GM12878 (cell line): ENCODE data around the gene ACTG1. TPM values are rescaled to one million over a fixed set of nuclear protein-coding genes. Genes with fewer than 3 reads are reported as not detected.

ENCODE experiments used
- ATF3 ChIP-seq: IDR thresholded peaks from 2 replicates; pipeline ENCODE4 v1.6.1; 2011; ENCODE audit warnings: low read depth, mild to moderate bottlenecking, low read length, moderate library complexity, borderline replicate concordance; ENCODE audit errors: extremely low read depth
- BCL3 ChIP-seq: IDR thresholded peaks from 2 replicates; pipeline ENCODE4 v1.6.1; 2011; ENCODE audit warnings: borderline replicate concordance, low read depth, mild to moderate bottlenecking, moderate library complexity, low read length; ENCODE audit not compliant: insufficient read depth, poor library complexity, severe bottlenecking
- BHLHE40 ChIP-seq, 2 experiments: fragments of 450-650 bp in 1 of 2; IDR thresholded peaks; 2 replicates each; pipeline ENCODE4 v1.6.1; 2011 to 2017; ENCODE audit warnings: low read depth in 2 of 2, borderline replicate concordance in 1 of 2, improper control_type of control experiment in 1 of 2, low read length in 1 of 2, mild to moderate bottlenecking in 1 of 2
- E2F4 ChIP-seq: IDR thresholded peaks from 2 replicates; pipeline ENCODE4 v1.6.1; 2012; ENCODE audit warnings: low read depth, low read length, improper control_type of control experiment
- EED ChIP-seq: sonication (generic); IDR thresholded peaks from 2 replicates; pipeline ENCODE4 v1.6.1; 2016; ENCODE audit warnings: antibody characterized with exemption, low read depth
- ELK1 ChIP-seq: IDR thresholded peaks from 2 replicates; pipeline ENCODE4 v1.6.1; 2012; ENCODE audit warnings: low read depth, low read length, improper control_type of control experiment
- FOXM1 ChIP-seq: IDR thresholded peaks from 2 replicates; pipeline ENCODE4 v1.6.1; 2012; ENCODE audit warnings: low read depth, mild to moderate bottlenecking, inconsistent platforms, low read length, moderate library complexity
- HDAC6 ChIP-seq: fragments of 200-600 bp; sonication (generic); IDR thresholded peaks from one replicate; pipeline ENCODE4 v1.8.0; 2017; ENCODE audit warnings: antibody characterized with exemption; ENCODE audit not compliant: unreplicated experiment
- HDGF ChIP-seq: fragments of 450-650 bp; IDR thresholded peaks from 2 replicates; pipeline ENCODE4 v1.6.1; 2016; ENCODE audit warnings: antibody characterized with exemption
- HSF1 ChIP-seq: fragments of 150-350 bp; IDR thresholded peaks from 2 replicates; pipeline ENCODE4 v1.6.1; 2014; ENCODE audit warnings: mild to moderate bottlenecking, low read depth, low read length
- IRF3 ChIP-seq: fragments of 450-650 bp; IDR thresholded peaks from 2 replicates; pipeline ENCODE4 v1.6.1; 2014; ENCODE audit warnings: mild to moderate bottlenecking
- LARP7 ChIP-seq: fragments of 450-650 bp; IDR thresholded peaks from 2 replicates; pipeline ENCODE4 v1.6.1; 2017; ENCODE audit warnings: mild to moderate bottlenecking
- MAX ChIP-seq: IDR thresholded peaks from 2 replicates; pipeline ENCODE4 v1.6.1; 2012; ENCODE audit warnings: low read depth, low read length, improper control_type of control experiment
- MTA2 ChIP-seq: fragments of 450-650 bp; IDR thresholded peaks from 2 replicates; pipeline ENCODE4 v1.6.1; 2016; ENCODE audit warnings: low read depth, mild to moderate bottlenecking, moderate library complexity
- NKRF ChIP-seq: fragments of 450-650 bp; conservative IDR thresholded peaks from 2 replicates; pipeline ENCODE4 v1.6.1; 2017; ENCODE audit warnings: mild to moderate bottlenecking, moderate library complexity
- NR2C2 ChIP-seq: IDR thresholded peaks from 2 replicates; pipeline ENCODE4 v1.6.1; 2011; ENCODE audit warnings: borderline replicate concordance, low read depth; ENCODE audit not compliant: control insufficient read depth, insufficient read length
- PML ChIP-seq: IDR thresholded peaks from 2 replicates; pipeline ENCODE4 v1.6.1; 2012; ENCODE audit warnings: low read length, inconsistent platforms
- RFX5 ChIP-seq: IDR thresholded peaks from 2 replicates; pipeline ENCODE4 v1.6.1; 2011; ENCODE audit warnings: low read depth, low read length, improper control_type of control experiment
- STAT1 ChIP-seq: fragments of 450-650 bp; conservative IDR thresholded peaks from 2 replicates; pipeline ENCODE4 v1.6.1; 2014; ENCODE audit warnings: antibody characterized with exemption, mild to moderate bottlenecking
- STAT3 ChIP-seq: IDR thresholded peaks from 2 replicates; pipeline ENCODE4 v1.6.1; 2011; ENCODE audit warnings: low read depth, low read length, improper control_type of control experiment
- polyA plus RNA-seq, 11 experiments: library from polyadenylated mRNA; depleted of rRNA in 4 of 11; unstranded in 6 of 11; stranded (reverse) in 5 of 11; fragments of >200 nt; fragmentation: Nextera tagmentation in 4 of 11; fragmentation: Illumina TruSeq in 1 of 11; extraction: Ambion mirVana in 4 of 11; extraction: Trizol in 1 of 11; gene quantifications; 1 replicate in 1 of 11; 2 replicates in 10 of 11; pipeline versions ENCODE4 v1.2.1 to v1.2.3, GENCODE V29; 2011 to 2016; ENCODE audit warnings: inconsistent platforms in 2 of 11, missing spikeins in 2 of 11, low read depth in 1 of 11
- total RNA-seq, 4 experiments: library from RNA; depleted of rRNA in 3 of 4; stranded (reverse); fragments of >200 nt in 3 of 4; fragmentation: Illumina TruSeq in 1 of 4; extraction: Trizol in 1 of 4; gene quantifications; 2 replicates each; pipeline versions ENCODE4 v1.2.1 to v1.2.3, GENCODE V29; 2013 to 2021

Gene ACTG1
- total and polyA plus RNA-seq, 10 of the 15 experiments (the other 5 are each of a cell fraction or from before 2014, with no cell fraction given) = 810 to 6,105 (median 3,650) TPM

GRCh38 chr17:81553018-81553615 lies 40.5 kb upstream of the ACTG1 start (continued):
- TF ChIP-seq NKRF = 0 out of 2 replicates have a peak, but pooled peaks have one; percentile 32
- 0 out of 2 replicates have a peak, but pooled peaks have one; percentile 27 for TF ChIP-seq HDGF
- no peak for TF ChIP-seq BHLHE40 (IDR thresholded peaks at IDR 0.05; ENCODE audit: borderline replicate concordance in 1 of 2, low read depth in 2 of 2, low read length in 1 of 2)
- peak; percentile 14 for TF ChIP-seq BCL3
- TF ChIP-seq STAT3 = no peak
- TF ChIP-seq EED = no peak
- TF ChIP-seq PML = peak; percentile 64; the same call in 1 of the 2 replicates
- TF ChIP-seq HSF1 = no peak
- TF ChIP-seq IRF3 = no peak
- no peak for TF ChIP-seq FOXM1
- no peak for TF ChIP-seq ATF3
- TF ChIP-seq NR2C2 = no peak
- peak; percentile 55; the same call in 1 of the 2 replicates for TF ChIP-seq MAX
- TF ChIP-seq ELK1 = 0 out of 2 replicates have a peak, but pooled peaks have one; percentile 27
- 0 out of 2 replicates have a peak, but pooled peaks have one; percentile 34 for TF ChIP-seq STAT1
- TF ChIP-seq HDAC6 = no peak
- TF ChIP-seq RFX5 = no peak
- TF ChIP-seq MTA2 = no peak
- no peak for TF ChIP-seq E2F4
- TF ChIP-seq LARP7 = no peak; the same call in 1 of the 2 replicates
